NCI-H1092 treated with DMSO at 0.1 percent for 48 hours (cell line): ENCODE data around the gene APOL1.
A peak's percentile ranks its signal among the peaks of the same experiment; 100 is the strongest.
"Not testable (repeated sequence)": the region's sequence is repeated elsewhere in the genome, so short reads cannot be mapped to it uniquely, and the experiment has no call there.

Source experiments
- DNase-seq: peaks from one replicate; lab custom pipeline; 2025; lab: John Stamatoyannopoulos, UW

APOL1 gene

GRCh38 chr22:36245805-36246356 lies 7.1 kb upstream of the APOL1 start:
- DNase-seq: no peak

GRCh38 chr22:36246718-36247117 lies 6.2 kb upstream of the APOL1 start:
- no peak for DNase-seq

GRCh38 chr22:36247955-36248354 lies 5.0 kb upstream of the APOL1 start:
- DNase-seq: no peak

DNA sequence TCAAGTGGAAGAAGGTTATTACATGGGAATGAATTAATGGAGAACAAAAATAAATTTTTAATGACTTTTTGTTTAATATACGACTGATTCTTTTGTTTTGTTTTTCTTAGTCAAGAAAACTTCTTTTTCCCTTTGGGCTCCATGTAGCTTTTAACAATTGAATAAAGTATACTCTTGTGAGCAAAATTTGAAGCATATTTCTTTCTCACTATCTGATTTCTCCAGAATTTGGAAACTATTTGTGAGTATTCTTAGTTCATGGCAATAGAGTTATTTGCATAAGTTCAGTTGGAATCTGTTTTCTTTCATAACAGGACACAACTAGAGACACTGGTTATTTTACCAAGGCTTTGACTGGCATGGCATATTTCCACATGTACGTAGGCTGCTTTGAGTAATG lies 3.8 kb upstream of the APOL1 start:
- DNase-seq: no peak

GRCh38 chr22:36250292-36250960 lies 2.5 kb upstream of the APOL1 start:
- DNase-seq: not testable (repeated sequence)

DNA sequence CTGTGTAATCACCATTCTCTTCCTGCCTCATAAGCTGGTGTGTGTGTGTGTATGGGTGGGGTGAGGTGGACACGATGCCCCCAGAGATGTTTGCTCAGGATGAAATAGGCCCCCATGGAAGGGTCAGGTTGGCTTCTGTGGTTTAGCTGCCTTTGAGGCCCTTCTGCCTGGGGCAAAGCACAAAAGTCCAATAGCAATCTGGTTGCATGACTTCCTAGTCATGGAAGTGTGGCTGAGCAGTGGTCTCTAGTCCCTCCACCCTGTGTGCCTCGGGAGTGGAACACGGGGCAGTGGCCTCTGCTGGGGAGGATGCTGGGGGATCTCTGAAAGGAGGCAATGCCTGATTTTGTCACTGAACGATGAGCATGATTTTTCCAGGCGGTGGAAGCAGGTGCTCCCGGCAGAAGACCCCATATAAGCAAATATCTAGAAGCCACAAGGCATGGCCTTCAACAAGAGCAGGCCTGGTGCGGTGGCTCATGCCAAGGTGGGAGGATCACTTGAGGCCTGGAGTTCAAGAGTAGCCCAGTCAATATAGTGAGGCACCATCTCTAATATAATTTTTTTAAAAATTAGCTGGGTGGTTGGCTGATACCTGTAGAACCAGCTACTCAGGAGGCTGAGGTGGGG lies 839 bp upstream of the APOL1 start:
- not testable (repeated sequence) for DNase-seq

GRCh38 chr22:36253523-36254490 lies 874 bp downstream of the APOL1 start:
- DNase-seq: peak; percentile 28

GRCh38 chr22:36255572-36255971 lies 2.6 kb downstream of the APOL1 start:
- not testable (repeated sequence) for DNase-seq

DNA sequence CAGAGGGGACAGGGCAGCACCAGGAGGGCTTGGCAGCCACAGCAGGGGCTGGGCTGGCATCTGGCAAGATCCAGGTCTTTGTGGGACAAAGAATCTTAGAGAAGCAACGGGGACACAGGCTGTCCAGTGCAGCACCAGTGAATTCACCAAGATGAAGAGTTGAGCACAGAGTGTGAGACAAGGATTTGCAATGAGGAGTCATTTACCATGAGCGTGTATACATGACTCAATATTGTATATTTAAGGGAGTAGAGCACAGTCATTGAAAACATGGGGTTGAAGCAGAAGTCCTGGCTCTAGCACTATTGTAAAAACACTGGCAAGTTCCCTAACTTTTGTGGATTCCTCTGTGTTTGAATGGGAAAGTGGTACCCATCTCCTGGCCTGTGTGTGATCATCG lies 3.5 kb downstream of the APOL1 start:
- no peak for DNase-seq

GRCh38 chr22:36257308-36257707 lies 4.4 kb downstream of the APOL1 start:
- no peak for DNase-seq

GRCh38 chr22:36257948-36258670 lies 5.2 kb downstream of the APOL1 start:
- no peak for DNase-seq

DNA sequence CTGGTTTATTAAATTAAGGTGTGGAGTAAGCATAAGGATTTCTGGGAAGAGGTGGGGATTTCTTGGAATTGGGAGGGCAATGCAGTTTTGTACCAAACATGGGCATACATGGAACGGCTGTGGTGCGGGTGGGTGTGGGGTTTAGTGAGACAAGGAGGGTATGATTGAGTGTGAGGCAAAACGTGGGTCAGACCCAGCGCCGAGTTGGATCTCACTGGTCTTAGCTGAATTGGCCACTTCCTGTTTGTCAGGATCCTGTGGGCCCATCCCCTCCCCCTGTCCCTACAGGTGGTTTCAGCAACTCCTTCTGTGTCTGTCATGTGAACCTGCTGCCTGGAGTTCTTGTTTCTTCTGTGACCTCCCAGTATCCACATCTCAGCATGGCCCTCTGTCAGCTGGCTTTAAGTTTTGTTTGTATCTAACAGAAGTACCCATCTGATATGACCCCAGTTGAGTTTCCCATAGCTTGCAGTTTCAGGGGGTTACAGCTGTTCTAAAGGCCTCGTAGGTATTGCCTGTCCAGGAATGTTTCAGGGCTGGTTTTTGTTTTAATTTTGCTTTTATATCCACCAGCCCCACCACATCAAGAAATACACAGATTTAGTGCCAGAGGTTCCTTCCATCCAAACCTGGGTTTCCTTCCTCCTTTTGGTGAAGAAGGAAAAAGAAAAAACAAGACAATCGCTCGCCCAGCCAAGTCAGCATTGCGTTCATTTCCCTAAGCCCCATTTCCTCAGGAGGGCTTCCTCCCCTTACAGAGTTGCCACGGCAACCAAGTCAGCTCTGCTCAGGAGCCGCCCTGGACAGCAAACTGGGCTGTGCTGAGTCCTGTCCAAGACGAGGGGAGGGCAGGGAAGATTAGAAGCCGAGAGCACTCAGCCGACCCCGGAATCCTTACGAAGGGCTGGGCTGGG lies 6.0 kb downstream of the APOL1 start:
- DNase-seq: no peak

GRCh38 chr22:36259615-36260300 lies 6.8 kb downstream of the APOL1 start:
- DNase-seq: no peak

DNA sequence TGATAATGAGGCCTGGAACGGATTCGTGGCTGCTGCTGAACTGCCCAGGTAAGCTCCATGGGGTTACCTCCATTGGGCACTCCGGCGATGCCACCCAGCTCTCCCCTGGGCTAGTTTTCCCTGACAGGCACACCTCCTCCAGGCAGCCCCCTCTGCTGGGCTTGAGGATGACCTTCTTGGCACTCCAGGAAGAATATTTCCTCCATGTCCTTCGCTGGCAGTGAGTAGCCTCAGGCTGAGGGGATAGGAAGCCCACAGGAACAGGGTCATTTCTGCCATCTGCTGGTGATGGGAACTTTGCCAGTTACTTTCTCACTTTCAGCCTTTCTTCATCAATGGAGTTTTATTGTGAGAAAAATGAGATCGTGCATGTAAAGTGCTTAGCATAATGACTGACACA lies 8.7 kb downstream of the APOL1 start:
- not testable (repeated sequence) for DNase-seq

GRCh38 chr22:36262307-36262706 lies 9.4 kb downstream of the APOL1 start:
- not testable (repeated sequence) for DNase-seq

DNA sequence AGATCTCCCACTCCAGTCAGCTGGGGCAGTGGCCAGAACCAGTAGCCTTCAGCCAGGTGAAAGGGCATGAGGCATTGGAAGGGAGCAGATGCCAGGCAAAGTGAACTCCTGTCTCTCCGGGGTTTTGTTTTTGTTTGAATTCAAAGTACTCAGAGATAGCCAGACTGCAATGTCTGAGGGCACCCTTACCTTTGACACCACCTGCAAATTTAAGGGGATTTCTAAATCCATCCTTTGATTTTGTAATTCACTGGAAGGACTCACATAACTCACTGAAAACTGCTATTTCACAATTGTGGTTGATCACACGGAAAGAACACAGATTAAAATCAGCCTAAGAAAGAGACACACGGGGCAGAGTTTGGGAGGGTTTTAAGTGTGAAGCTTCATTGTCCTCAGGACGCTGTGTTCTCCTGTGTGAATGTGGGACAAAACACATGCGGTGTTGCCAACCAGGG lies 10.3 kb downstream of the APOL1 start:
- not testable (repeated sequence) for DNase-seq

DNA sequence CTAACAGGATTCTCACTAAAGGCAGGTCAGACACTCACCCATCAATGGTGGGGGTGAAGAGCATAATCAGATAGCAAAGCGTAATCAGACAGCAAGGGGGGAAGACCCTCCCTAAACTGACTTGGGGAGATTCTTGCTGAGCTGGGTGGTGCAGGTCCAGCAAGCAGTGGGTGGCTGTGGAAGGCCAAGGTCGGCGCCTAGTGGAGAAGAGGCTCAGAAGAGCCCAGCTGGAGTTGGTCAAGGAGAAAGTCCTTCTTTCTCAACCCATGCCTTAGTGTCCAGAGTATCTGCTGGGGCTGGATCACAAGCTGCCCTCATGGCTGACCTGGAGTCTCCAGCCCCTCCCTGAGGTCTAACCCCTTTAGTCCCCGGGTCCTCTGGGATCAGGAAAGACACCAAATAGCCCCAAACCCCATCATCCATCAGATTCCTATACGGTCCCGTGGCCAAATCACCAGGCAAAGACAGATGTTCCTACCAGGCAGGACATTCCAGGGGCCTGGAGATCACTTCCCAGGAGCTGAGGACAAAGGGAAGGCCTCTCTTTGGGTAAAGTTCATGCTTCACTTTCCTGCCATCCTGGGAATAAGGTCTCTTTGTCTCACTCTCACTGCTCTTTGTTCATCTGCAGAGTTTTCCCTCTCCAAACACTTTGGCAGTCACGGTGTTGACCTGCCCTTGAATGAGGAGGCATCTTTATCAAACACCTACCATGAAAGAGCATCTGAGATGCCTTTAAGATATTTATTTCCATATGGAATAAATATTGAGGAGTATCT lies 11.1 kb downstream of the APOL1 start:
- DNase-seq: not testable (repeated sequence)

DNA sequence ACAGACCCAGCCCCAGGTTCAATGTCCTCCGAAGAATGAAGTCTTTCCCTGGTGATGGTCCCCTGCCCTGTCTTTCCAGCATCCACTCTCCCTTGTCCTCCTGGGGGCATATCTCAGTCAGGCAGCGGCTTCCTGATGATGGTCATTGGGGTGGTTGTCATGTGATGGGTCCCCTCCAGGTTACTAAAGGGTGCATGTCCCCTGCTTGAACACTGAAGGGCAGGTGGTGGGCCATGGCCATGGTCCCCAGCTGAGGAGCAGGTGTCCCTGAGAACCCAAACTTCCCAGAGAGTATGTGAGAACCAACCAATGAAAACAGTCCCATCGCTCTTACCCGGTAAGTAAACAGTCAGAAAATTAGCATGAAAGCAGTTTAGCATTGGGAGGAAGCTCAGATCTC lies 14.1 kb downstream of the APOL1 start:
- DNase-seq: no peak

- DNase-seq: no peak
Observed at GRCh38 chr22:36267896-36268485, 15.1 kb downstream of the APOL1 start.
